Measurements from ENCODE around the gene LAMP5.

The LAMP5 gene

GRCh38 chr20:9500121-9500520 lies 14.3 kb upstream of the LAMP5 start:
- no peak for DNase-seq (ENCODE audit: low read depth)

GRCh38 chr20:9501473-9501872 lies 12.9 kb upstream of the LAMP5 start:
- no peak for DNase-seq (ENCODE audit: low read depth)

- no peak for DNase-seq (ENCODE audit: low read depth)
Observed at GRCh38 chr20:9503526-9504245, 10.7 kb upstream of the LAMP5 start.

GRCh38 chr20:9506280-9506821 lies 8.0 kb upstream of the LAMP5 start:
- DNase-seq (ENCODE audit: low read depth), result no peak

GRCh38 chr20:9506964-9507369 lies 7.4 kb upstream of the LAMP5 start:
- no peak for DNase-seq (ENCODE audit: low read depth)

- DNase-seq (ENCODE audit: low read depth), result no peak
Observed at GRCh38 chr20:9507544-9508239, 6.7 kb upstream of the LAMP5 start.

GRCh38 chr20:9508240-9508661 lies 6.1 kb upstream of the LAMP5 start:
- DNase-seq (ENCODE audit: low read depth), result no peak

GRCh38 chr20:9508696-9509178 lies 5.7 kb upstream of the LAMP5 start:
- no peak for DNase-seq (ENCODE audit: low read depth)

- no peak for DNase-seq (ENCODE audit: low read depth)
Observed at GRCh38 chr20:9509246-9509645, 5.1 kb upstream of the LAMP5 start.

GRCh38 chr20:9510911-9511310 lies 3.5 kb upstream of the LAMP5 start:
- DNase-seq (ENCODE audit: low read depth), result no peak

- no peak for DNase-seq (ENCODE audit: low read depth)
Observed at GRCh38 chr20:9514072-9514460, 324 bp upstream of the LAMP5 start.

GRCh38 chr20:9515214-9515585 lies 810 bp downstream of the LAMP5 start:
- no peak for DNase-seq (ENCODE audit: low read depth)

- no peak for DNase-seq (ENCODE audit: low read depth)
Observed at GRCh38 chr20:9515741-9516233, 1.4 kb downstream of the LAMP5 start.

GRCh38 chr20:9516234-9516871 lies 2.0 kb downstream of the LAMP5 start:
- no peak for DNase-seq (ENCODE audit: low read depth)

- no peak for DNase-seq (ENCODE audit: low read depth)
Observed at GRCh38 chr20:9517297-9518162, 3.1 kb downstream of the LAMP5 start.

- no peak for DNase-seq (ENCODE audit: low read depth)
Observed at GRCh38 chr20:9518576-9519175, 4.3 kb downstream of the LAMP5 start.

- DNase-seq (ENCODE audit: low read depth), result no peak
Observed at GRCh38 chr20:9520086-9520485, 5.7 kb downstream of the LAMP5 start.

- no peak for DNase-seq (ENCODE audit: low read depth)
Observed at GRCh38 chr20:9523636-9524035, 9.2 kb downstream of the LAMP5 start.

- DNase-seq (ENCODE audit: low read depth), result no peak
Observed at GRCh38 chr20:9531581-9531980, 17.2 kb downstream of the LAMP5 start.

- DNase-seq (ENCODE audit: low read depth), result no peak
Observed at GRCh38 chr20:9532069-9532838, 17.9 kb downstream of the LAMP5 start.

GRCh38 chr20:9534025-9534424 lies 19.6 kb downstream of the LAMP5 start:
- DNase-seq (ENCODE audit: low read depth), result no peak

All from stimulated activated CD8-positive, alpha-beta memory T cell treated with anti-CD3 and anti-CD28 coated beads, Interleukin-12 subunit alpha, Interleukin-12 subunit beta, amount 100 ng/mL, for 1 hour (primary cell).